GM18861 (cell line): ENCODE measurements around the gene PCDHAC2.

Source experiments
- ATAC-seq: cut with Tn5 transposase; IDR thresholded peaks from one replicate; pipeline ENCODE4 v1.9.1; 2021; ENCODE audit not compliant: unreplicated experiment

PCDHAC2 gene, protein sequence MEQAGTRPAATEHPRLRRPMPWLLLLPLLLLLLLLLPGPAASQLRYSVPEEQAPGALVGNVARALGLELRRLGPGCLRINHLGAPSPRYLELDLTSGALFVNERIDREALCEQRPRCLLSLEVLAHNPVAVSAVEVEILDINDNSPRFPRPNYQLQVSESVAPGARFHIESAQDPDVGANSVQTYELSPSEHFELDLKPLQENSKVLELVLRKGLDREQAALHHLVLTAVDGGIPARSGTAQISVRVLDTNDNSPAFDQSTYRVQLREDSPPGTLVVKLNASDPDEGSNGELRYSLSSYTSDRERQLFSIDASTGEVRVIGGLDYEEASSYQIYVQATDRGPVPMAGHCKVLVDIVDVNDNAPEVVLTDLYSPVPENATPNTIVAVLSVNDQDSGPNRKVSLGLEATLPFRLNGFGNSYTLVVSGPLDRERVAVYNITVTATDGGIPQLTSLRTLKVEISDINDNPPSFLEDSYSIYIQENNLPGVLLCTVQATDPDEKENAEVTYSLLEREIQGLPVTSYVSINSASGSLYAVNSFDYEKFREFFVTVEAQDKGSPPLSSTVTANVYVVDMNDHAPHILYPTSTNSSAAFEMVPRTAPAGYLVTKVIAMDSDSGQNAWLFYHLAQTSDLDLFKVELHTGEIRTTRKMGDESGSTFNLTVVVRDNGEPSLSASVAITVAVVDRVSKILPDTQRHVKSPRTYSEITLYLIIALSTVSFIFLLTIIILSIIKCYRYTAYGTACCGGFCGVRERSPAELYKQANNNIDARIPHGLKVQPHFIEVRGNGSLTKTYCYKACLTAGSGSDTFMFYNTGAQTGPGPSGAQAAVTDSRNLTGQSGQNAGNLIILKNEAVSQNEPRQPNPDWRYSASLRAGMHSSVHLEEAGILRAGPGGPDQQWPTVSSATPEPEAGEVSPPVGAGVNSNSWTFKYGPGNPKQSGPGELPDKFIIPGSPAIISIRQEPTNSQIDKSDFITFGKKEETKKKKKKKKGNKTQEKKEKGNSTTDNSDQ

DNA sequence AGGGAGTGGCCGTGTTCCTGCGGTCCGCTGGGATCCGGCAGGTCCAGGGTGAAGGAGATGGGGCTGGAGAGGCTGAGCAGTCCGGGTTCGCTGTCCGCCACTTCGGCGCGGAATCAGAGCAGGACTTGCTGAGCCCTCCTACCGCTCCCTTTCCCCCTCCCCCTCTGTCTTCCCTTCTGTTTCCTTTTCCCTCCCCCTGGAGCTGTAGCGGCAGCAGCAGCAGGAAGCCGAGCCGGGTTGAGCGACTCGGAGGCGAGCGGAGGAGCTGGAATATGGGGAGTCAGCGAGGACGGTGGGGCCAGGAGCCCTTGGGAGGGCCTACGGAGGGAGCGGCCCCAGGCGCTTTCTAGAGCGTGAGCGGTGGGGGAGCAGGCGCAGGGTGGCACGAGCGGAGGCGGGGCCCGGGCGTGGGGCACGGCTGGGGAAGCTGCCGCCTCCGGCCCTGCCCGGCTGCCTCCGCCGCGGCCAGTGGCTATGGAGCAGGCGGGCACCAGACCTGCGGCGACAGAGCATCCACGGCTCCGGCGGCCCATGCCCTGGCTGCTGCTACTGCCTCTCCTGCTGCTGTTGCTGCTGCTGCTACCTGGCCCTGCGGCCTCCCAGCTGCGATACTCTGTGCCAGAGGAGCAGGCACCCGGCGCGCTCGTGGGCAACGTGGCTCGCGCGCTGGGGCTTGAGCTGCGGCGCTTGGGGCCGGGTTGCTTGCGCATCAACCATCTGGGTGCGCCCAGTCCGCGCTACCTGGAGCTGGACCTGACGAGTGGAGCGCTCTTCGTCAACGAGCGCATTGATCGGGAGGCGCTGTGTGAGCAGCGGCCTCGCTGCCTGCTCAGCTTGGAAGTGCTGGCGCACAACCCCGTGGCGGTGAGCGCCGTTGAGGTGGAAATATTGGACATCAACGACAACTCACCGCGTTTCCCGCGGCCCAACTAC is at the start of gene PCDHAC2:
Gene PCDHAC2, plus strand, starts transcription at position 184 of the 933 bp plus-strand sequence. Its CDS starts 291 bp downstream, at position 475.
- no peak for ATAC-seq

DNA sequence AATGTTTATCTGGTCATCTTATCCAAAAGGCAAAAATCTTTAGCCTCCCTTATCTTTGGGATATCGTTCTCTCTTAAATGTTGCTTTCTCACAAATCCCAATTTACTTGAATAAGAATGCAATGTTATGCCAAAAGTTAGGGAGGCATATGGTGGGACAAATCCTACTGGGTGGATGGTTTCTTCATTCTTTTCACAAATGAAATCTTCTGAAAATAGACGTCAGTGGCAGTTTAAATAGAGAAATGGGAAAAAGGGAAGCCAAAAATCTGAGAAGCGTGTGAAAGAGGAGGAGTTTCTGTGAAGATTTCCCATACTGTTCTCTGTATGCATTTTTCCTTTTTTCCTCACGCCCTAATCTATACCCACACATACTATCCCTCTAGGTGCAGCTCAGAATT is 42.7 kb upstream of the PCDHAC2 start:
- no peak for ATAC-seq

DNA sequence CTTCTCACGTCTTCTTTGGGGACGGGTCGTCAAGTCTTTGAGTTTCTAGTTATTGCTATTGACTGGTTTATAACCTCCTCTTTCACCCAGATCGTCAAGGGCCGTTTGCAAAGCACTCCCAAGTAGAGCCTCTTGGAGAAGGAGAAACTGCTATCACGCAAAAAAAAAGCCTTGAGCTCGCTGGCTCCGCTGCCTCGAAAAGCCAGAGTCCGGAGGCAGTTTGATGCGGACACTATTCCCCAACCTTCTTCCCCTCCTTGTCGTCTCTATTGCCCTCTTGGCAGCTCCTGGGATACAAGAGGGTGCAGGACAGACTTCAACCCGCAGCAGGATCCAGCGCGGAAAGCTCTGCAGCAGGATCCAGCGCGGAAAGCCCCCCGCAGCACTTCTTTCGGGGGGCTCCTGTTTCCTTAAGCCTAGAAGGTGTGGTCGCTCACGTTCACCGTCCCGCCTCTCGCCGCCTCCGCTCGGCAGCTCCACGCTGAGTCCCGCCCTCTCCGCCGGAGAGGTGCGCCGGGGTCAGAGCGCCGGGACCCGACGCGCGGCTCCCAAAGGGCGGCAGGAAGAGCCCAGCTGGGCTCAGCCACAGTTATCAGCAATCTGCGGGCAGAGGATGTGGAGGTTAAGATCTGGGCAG is 40.4 kb upstream of the PCDHAC2 start, which contains the start of gene PCDHAC1:
Gene PCDHAC1, plus strand, starts transcription at position 494 of the 637 bp plus-strand sequence. CDS start 594 bp downstream, outside the sequence.
- ATAC-seq = no peak

DNA sequence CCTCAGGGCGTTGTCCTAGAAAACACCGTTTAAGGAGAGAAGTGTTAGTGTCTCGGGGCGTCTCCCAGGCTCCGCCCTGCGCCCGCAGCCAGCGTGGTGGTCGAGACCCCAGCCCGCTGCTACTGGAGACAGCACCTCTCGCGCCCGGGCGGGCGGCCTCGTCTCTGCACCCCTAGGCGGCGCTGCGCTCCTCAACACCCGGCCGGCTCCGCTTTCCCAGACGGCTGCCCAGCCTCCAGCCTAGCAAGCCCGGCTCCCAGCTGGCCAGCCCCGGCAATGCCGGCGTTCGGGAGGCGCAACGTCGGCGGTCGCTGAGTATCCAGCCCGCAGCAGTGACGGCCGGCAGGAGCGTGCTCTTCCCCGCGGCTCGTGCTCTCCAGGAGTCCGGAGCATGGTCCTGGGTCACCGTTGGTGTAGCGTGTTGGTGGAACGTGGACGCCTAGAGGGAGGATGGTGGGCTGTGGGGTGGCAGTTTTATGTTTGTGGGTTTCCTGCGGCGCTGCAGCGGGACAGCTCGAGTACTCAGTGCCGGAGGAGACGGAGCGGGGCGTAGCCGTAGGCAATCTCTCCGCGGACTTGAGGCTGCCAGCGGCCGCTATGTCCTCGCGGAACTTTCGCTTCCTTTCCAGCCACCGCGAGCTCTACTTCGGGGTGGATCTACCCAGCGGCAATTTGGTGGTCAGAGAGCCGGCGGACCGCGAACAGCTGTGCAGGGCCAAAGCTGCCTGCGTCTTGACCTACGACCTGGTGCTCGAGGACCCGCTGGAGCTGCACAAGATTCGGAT is 39.6 kb upstream of the PCDHAC2 start:
- ATAC-seq = no peak

DNA sequence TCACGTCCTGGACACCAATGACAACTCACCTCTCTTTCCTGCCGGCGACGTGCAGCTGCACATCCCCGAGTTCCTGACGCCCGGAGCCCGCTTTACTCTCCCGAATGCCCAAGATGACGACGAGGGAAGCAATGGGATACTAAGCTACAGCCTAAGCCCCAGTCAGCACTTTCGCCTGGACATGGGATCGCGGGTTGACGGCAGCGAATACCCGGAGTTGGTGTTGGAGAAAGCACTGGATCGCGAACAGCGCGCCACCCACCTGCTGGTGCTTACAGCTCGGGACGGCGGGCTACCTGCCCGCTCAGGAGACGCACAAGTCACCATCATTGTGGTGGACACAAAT is 39.1 kb upstream of the PCDHAC2 start:
- ATAC-seq = no peak

DNA sequence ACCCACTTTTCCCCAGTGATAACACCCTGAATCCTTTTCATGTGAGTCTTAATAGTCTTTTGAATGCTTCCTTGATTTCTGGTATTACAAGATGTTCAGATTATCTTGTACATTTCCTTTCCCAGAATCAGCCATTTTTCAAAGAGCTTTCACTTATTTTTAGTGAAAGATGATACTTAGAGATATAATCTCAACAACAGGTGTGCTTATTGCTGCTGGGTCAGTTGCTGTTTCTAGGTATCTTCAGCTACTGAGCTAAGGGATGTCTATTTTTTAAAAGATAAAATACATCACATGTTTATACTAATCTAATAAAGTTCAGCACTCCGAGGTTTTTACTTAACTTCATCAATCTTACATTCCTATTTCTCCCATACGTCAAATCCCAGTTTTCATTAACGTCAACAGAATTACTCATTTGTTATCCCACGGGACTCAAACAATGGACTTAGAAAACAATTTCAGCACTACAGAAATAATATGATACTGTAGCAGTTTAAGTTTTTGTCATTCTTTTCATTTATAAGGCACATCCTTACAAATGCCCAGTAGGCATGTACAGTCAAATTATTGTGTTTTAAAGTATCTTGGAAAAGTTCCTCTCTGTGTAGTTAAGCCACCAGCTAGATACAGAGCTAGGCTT is 31.2 kb upstream of the PCDHAC2 start:
- ATAC-seq = no peak

DNA sequence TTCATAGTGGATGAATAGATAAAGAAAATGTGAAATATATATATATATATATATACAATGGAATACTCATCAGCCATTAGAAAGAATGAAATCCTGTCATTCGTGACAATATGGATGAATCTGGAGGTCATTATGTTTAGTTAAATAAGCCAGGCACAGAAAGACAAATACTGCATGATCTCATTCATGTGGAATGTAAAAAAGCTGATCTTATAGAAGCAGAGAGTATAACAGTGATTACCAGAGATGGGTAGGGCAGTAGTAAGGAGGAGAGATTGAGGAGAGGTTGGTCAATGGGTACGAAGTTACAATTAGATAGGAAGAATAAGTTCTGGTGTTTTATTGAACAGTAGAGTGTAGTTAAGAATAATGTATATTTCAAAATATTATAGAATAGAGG is 19.7 kb upstream of the PCDHAC2 start:
- ATAC-seq = no peak

DNA sequence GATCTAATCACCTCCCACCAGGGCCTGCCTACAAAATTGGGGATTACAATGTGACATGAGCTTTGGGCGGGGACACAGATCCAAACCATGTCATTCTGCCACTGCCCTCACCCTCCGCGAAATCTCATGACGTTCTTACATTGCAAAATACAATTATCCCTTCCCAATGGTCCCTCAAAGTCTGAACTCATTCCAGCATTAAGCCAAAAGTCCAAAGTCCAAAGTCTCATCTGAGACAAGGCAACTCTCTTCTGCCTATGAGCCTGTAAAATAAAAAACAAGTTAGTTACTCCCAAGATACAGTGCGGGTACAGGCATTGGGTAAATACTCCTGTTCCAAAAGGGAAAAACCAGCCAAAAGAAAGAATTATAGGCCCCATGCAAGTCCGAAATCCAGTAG is 14.6 kb upstream of the PCDHAC2 start:
- no peak for ATAC-seq

DNA sequence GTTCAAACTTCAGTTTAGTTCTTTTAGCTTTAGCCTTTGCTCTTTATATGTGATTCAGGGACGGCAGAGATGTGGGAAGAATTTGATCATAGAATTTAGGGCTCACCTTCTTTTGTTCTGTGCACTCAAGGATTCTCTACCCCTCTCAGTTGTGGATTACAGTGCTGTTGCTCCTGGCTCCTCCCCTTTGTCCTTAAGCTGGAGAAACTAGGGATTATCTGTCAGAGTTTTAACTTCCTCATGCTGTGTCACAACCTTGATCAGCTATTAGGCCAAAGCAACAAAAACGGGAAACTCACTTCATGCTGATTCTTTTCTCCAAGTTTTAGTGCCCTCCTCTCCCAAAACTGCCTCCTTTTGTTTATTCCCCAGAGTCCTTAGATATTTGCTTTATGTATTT is 13.0 kb upstream of the PCDHAC2 start:
- ATAC-seq = no peak

DNA sequence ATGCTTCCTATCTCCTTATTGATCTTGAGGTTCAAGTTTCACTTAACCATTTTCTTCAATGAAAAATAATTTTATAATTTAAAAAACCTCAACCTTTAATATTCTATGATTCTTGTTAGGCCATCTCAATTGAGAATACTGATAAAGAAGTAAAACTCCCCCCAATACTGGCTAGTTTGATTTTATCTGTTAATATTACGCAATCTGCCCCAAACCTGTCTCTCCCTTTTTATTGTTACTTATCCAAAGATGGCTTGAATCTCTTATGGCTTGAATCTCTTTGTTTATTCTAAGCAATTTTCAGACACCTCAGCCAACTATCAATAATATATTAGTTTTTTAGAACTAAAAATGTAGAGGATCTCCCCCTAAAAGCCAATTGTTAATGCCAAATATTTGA is 4.1 kb upstream of the PCDHAC2 start:
- ATAC-seq = no peak

DNA sequence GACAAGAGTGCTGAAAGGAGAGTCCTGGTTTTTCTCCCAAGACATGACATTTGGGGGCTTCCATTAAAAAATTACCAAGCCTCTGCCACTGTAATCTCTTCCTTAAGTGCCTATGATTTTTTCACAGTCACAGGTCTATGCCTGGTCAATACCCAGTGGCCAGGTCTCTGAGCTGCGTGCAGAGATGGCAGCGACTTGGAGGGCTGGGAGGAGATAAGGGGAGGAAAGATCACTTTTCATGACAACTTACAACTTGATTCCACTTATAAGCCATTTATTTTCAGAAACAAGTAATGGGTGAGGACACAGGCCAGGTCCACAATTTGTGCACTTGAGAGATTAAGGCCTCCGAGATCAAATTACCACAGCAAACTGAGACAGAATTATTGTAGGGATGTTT is 1.9 kb upstream of the PCDHAC2 start:
- no peak for ATAC-seq

DNA sequence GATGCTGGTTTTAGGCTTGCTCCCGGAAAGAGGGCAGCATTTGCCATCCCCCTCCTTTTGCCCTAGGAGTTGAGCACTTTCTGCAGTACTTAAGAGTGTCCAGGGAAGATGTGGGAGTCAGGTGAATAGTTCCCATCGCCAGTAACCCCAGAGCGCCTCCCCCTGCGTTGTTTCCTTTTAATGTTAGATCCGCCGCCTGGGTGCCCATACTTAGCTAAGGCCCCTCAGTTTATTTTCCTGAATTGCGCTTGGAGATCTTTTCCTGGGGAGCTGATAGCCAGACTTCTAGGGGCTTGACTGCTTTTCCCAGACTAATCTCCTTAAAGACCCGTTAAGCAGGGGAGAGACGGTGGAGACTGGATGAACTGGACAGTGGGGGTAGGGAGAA is 377 bp upstream of the PCDHAC2 start:
- ATAC-seq = no peak

DNA sequence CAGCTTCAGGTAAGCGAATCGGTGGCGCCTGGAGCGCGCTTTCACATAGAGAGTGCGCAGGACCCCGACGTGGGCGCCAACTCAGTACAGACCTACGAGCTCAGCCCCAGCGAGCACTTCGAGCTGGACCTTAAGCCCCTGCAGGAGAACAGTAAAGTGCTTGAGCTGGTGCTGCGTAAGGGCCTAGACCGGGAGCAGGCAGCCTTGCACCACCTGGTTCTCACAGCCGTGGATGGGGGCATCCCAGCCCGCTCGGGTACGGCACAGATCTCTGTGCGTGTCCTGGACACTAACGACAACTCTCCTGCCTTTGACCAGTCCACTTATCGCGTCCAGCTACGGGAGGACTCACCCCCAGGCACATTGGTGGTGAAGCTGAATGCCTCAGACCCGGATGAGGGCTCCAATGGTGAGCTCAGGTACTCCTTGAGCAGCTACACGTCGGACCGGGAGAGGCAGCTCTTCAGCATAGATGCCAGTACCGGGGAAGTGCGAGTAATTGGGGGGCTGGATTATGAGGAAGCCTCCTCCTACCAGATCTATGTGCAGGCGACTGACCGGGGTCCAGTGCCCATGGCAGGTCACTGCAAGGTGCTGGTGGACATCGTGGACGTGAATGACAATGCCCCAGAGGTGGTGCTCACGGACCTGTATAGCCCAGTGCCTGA is 1.1 kb downstream of the PCDHAC2 start:
- ATAC-seq = no peak

DNA sequence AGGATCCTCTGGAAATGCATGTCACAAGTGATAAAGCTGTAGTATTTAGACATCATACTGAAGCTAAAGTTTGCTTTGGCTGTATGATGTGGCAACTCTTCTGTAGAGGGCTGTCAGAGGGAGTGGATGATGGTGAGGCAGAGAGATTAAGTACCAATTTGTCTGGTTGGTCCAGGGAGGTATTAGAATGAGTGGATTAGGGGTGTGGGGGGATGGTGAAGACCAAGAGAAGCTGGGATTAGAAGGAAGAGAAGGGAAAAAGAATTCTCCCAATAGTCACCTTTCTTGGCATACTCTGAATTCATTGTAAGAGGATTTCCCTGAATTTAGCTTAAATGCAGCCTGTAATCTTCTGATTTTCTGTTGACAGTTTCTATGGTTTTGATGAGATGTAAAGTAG is 3.6 kb downstream of the PCDHAC2 start:
- no peak for ATAC-seq

DNA sequence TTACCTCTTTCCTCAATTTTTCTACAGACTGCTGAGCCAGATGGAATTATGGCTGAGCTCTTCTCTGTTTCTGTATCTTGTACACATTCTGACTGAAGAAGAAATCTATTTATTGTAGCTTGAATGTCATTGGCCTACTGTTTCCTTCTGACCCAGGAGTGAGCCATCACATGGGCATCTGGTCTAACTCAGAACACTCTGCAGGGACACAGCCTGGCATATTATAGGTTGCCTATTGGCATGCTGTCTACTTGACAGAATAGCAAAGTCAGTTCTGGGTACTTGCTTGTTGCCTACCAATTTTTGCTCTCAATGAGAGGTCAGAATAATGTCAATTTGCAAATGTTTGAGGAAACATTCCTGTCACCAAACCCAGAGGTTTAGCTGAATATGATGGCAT is 7.3 kb downstream of the PCDHAC2 start:
- ATAC-seq = no peak

DNA sequence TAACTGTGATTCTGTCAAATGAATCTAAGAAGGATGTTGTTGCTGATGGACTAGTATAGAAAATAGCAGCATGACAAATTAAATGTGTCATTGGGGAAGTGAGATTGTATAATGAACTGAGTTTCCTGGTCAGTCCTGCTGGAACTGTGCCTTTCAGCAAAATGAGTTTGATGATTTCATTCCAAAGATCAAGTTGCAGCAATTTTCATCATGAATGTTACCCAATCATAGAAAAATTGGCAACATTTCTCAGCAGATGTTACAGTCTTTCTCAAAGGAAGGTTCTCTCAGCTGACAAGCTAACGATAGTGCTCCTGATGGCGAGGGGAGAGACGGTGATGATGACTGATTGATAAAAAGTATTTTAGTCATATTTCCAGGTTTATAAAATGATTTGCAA is 10.7 kb downstream of the PCDHAC2 start:
- no peak for ATAC-seq

DNA sequence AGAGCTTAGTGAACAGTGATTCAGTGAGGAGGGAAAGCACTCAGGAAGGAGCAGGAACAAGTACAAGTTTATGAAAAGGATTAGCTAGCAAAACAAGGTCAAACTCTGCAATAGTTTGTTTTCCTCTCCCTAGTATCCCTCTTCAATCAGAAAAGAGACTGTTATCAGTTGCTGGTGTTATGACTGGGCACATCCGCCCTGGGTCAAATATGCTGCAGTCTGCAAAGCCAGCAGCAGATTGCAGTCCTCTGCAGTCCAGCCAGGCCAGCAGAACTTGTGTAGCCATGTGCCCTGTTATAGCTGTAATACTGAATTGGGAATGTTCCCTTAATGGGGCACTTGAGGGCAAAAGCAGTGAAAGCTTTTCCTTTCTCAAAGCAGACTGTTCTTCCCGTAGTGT is 12.0 kb downstream of the PCDHAC2 start:
- no peak for ATAC-seq

DNA sequence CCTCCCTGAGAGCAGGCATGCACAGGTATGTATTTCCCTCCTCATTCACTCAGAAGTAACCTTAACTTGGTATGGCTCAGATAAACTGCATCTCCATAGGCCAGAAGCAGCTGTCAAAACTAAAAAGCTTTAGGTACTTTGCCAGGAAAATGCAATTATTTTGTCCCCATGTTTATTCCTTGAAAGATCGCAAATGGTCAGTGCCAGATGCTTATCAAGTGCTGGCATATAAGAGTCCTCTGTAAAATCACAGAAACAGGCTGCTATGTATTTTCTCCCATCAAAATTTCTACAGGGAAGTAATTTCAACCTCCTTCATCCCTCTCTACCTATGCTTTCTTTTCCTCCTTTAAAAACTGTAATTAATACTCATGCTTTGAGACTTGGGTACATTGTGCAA is 12.7 kb downstream of the PCDHAC2 start:
- ATAC-seq = no peak
